MM.1S (cell line): ENCODE results near the gene PYGL.
"Not testable (repeated sequence)": the region's sequence is repeated elsewhere in the genome, so short reads cannot be mapped to it uniquely, and the experiment has no call there.

Experiments
- CTCF ChIP-seq: fragments of 300-600 bp; sonication (generic); IDR thresholded peaks from 2 replicates; pipeline ENCODE4 v1.5.1; 2016; ENCODE audit warnings: antibody characterized with exemption, low read length, mixed read lengths
- EZH2 ChIP-seq: fragments of 300-600 bp; sonication (generic); optimal IDR thresholded peaks from 2 replicates; pipeline ENCODE3; 2017; ENCODE audit warnings: low read depth, mild to moderate bottlenecking, antibody characterized with exemption, low read length, mixed read lengths

GRCh38 chr14:50919524-50919923 lies 24.8 kb downstream of the PYGL start:
- not testable (repeated sequence) for TF ChIP-seq EZH2, CTCF
